Measurements from ENCODE around the gene STIP1. TPM values are rescaled to one million over a fixed set of nuclear protein-coding genes. Genes with fewer than 3 reads are reported as not detected.

The STIP1 gene
- total and polyA plus RNA-seq, 10 donors = 30.1 to 111 (median 68.7) TPM

DNA sequence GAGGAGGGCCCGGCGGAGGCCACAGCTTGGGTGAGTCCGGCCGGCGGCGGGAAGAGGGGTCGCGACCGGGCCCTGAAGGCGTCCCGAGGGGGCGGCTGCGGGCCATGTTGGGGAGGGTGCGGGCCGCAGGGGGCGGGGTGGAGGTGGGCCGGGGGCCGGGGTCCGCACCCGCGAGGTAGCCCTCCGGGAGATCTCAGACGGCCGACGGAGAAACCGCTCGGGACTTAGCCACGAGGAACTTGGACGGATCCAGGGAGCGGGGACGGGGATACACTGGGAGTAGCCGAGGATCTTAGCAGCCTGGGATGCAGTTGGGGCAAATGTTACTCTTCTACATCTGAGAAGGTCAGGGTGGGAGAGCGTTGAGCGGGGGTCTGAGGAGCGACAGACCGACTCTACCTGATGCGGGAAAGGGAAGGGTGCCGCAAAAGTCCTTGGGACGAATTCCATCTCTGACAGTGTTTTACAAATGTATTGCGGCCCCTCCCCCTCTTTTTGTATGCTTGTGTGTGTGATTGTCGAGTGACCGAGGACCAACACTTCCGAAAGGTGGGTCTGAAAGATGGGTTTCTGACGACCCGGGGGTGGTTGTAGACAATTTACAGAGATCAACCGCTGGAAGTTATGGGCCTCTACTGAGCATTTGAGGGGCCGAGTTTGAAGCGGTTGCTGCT, 658 bp downstream of the STIP1 start:
- 1% methylated on average over 23 to 48 of the region's 48 CpGs for WGBS, 5 donors
- no peak for DNase-seq
- TF ChIP-seq CTCF (IDR thresholded peaks at IDR 0.05 in 8 of 11, conservative IDR thresholded peaks at IDR 0.05 in 3 of 11) = no peak
- no peak for TF ChIP-seq POLR2A (IDR thresholded peaks at IDR 0.05)
- no peak for TF ChIP-seq POLR2AphosphoS5 (IDR thresholded peaks at IDR 0.05)
- intact Hi-C loops (cut with DNase I; ENCODE audit: low total_unique reads) = no loop called here
- H3K4me1 ChIP-seq = peaks cover 28 to 44% (median 36%) of the 10 kb centered on the region in 6 donors
- no peak overlapping the region for H3K27ac ChIP-seq
- no peaks in the 10 kb centered on the region for H3K27me3 ChIP-seq (replicated peaks in 1 of 7)
- H3K4me3 ChIP-seq = no peak overlapping the region
- H3K9me3 ChIP-seq = no peaks in the 10 kb centered on the region
- H3K36me3 ChIP-seq = peaks cover 0 to 31% (median 0%) of the 10 kb centered on the region in 6 donors

DNA sequence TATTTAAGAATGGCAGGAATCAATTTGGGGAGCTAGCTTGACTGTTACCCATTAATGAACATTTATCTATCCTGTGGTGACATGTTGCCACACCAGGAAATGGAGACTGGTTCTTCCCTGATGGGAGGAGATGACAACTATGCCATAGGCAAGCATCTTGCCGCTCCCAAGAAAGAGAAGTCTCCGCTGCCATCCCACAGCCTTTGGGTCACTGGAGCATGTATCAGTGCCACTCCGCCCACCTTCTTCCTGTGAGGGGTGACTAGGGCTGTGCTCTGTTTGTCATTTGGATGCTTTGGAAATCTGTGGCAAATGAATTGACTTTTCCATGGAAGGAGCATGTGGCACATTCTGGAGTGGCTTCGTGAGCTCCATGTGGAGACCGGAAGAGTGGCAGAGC, 6.5 kb downstream of the STIP1 start:
- DNase-seq = no peak
- Histone ChIP-seq H3K4me3 (no peak overlapping the region), H3K4me1 (peaks cover 0 to 25% (median 3%) of the 10 kb centered on the region in 6 donors), H3K27ac (no peak overlapping the region), H3K9me3 (no peaks in the 10 kb centered on the region), H3K36me3 (peaks cover 6 to 88% (median 48%) of the 10 kb centered on the region in 6 donors), H3K27me3 (replicated peaks in 1 of 7) (no peaks in the 10 kb centered on the region)
- WGBS, 5 donors = 76 to 89% (median 85%) methylated on average over 5 of the region's 5 CpGs
- intact Hi-C loops (cut with DNase I; ENCODE audit: low total_unique reads) = no loop called here
- no peak for TF ChIP-seq POLR2AphosphoS5 (IDR thresholded peaks at IDR 0.05)
- no peak for TF ChIP-seq POLR2A (IDR thresholded peaks at IDR 0.05)
- no peak for TF ChIP-seq CTCF (IDR thresholded peaks at IDR 0.05 in 8 of 11, conservative IDR thresholded peaks at IDR 0.05 in 3 of 11)

DNA sequence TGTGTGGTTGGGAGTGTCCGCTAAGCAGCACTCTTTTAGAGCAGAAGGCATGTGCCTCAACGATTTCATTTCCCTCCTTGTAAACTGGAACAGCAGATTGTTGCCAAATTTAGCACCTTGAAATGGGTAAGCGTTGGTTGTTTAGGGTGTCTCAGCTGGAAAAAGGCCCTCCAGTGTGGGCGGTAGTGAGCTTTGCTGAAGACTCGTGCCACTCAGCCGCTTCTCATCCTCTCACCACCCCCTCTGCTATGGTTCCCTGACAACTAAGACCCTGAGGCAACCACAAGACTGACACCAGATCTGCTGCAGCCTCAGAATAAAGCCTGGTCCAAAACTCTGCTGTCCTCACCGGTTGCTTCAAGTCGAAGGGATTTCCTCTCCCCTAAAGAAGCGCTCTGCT, 10.7 kb downstream of the STIP1 start:
- H3K4me3 ChIP-seq = no peak overlapping the region
- H3K27ac ChIP-seq = no peak overlapping the region
- WGBS, 5 donors = 79 to 85% (median 80%) methylated on average over 9 of the region's 9 CpGs
- no peaks in the 10 kb centered on the region for H3K27me3 ChIP-seq (replicated peaks in 1 of 7)
- H3K36me3 ChIP-seq = peaks cover 6 to 99% (median 89%) of the 10 kb centered on the region in 6 donors
- TF ChIP-seq POLR2AphosphoS5 (IDR thresholded peaks at IDR 0.05) (no peak), POLR2A (IDR thresholded peaks at IDR 0.05) (no peak)
- H3K4me1 ChIP-seq = no peaks in the 10 kb centered on the region
- DNase-seq = no peak
- H3K9me3 ChIP-seq = no peaks in the 10 kb centered on the region
- intact Hi-C loops (cut with DNase I; ENCODE audit: low total_unique reads) = no loop called here

DNA sequence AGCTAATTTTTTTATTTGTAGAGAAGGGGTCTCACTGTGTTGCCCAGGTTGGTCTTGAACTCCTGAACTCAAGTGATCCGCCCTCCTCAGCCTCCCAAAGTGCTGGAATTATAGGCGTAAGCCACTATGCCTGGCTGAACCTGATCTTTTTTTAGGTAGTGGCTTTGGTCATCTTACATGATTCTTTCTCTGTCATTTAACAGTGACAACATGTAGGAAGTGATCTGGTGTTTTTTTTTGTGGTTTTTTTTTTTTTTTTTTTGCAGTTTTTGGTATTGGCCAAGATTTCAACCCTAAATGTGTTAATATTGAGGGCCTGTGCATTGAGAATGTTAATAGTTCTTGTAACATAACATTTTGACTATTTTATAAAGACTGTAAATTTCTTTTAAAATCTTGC, 12.5 kb downstream of the STIP1 start:
- Histone ChIP-seq H3K27me3 (replicated peaks in 1 of 7) (no peaks in the 10 kb centered on the region), H3K9me3 (no peaks in the 10 kb centered on the region), H3K4me3 (no peak overlapping the region), H3K27ac (peak overlapping the region in 2 of 8 donors; percentile 11 to 15), H3K4me1 (no peaks in the 10 kb centered on the region), H3K36me3 (peaks cover 6 to 100% (median 98%) of the 10 kb centered on the region in 6 donors)
- DNase-seq = no peak
- TF ChIP-seq CTCF (IDR thresholded peaks at IDR 0.05 in 8 of 11, conservative IDR thresholded peaks at IDR 0.05 in 3 of 11) (no peak), POLR2A (IDR thresholded peaks at IDR 0.05) (no peak), POLR2AphosphoS5 (IDR thresholded peaks at IDR 0.05) (no peak)
- intact Hi-C loops (cut with DNase I; ENCODE audit: low total_unique reads) = no loop called here
- 87 to 91% (median 90%) methylated on average over 2 of the region's 2 CpGs for WGBS, 5 donors
